ENCODE data around the gene PPP4R2.

Gene PPP4R2

GRCh38 chr3:73084170-73084569 lies 87.6 kb downstream of the PPP4R2 start:
- no peak for TF ChIP-seq CTCF (IDR thresholded peaks at IDR 0.05; ENCODE audit: low read depth, low read length, missing control alignments)
- DNase-seq (ENCODE audit: extremely low read depth, low read depth) = no peak
- no peak overlapping the region for H3K4me3 ChIP-seq (replicated peaks; ENCODE audit: low read depth, low read length)

- peak; percentile 64 for TF ChIP-seq CTCF (IDR thresholded peaks at IDR 0.05; ENCODE audit: low read depth, low read length, missing control alignments)
- peak; percentile 22 for DNase-seq (ENCODE audit: extremely low read depth, low read depth)
- H3K4me3 ChIP-seq (replicated peaks; ENCODE audit: low read depth, low read length) = no peak overlapping the region
Measured at GRCh38 chr3:73086071-73086494, 89.5 kb downstream of the PPP4R2 start.

- H3K4me3 ChIP-seq (replicated peaks; ENCODE audit: low read depth, low read length) = no peak overlapping the region
- peak; percentile 20 for DNase-seq (ENCODE audit: extremely low read depth, low read depth)
- TF ChIP-seq CTCF (IDR thresholded peaks at IDR 0.05; ENCODE audit: low read depth, low read length, missing control alignments) = no peak
Measured at GRCh38 chr3:73094129-73094528, 97.5 kb downstream of the PPP4R2 start.

GRCh38 chr3:73094951-73095350 lies 98.3 kb downstream of the PPP4R2 start:
- TF ChIP-seq CTCF (IDR thresholded peaks at IDR 0.05; ENCODE audit: low read depth, low read length, missing control alignments) = no peak
- no peak overlapping the region for H3K4me3 ChIP-seq (replicated peaks; ENCODE audit: low read depth, low read length)
- DNase-seq (ENCODE audit: extremely low read depth, low read depth) = no peak

- no peak for DNase-seq (ENCODE audit: extremely low read depth, low read depth)
- no peak for TF ChIP-seq CTCF (IDR thresholded peaks at IDR 0.05; ENCODE audit: low read depth, low read length, missing control alignments)
- H3K4me3 ChIP-seq (replicated peaks; ENCODE audit: low read depth, low read length) = no peak overlapping the region
Measured at GRCh38 chr3:73096169-73096568, 99.6 kb downstream of the PPP4R2 start.

GRCh38 chr3:73098026-73098425 lies 101.4 kb downstream of the PPP4R2 start:
- DNase-seq (ENCODE audit: extremely low read depth, low read depth) = no peak
- TF ChIP-seq CTCF (IDR thresholded peaks at IDR 0.05; ENCODE audit: low read depth, low read length, missing control alignments) = no peak
- no peak overlapping the region for H3K4me3 ChIP-seq (replicated peaks; ENCODE audit: low read depth, low read length)

GRCh38 chr3:73098873-73099272 lies 102.3 kb downstream of the PPP4R2 start:
- TF ChIP-seq CTCF (IDR thresholded peaks at IDR 0.05; ENCODE audit: low read depth, low read length, missing control alignments) = no peak
- H3K4me3 ChIP-seq (replicated peaks; ENCODE audit: low read depth, low read length) = no peak overlapping the region
- DNase-seq (ENCODE audit: extremely low read depth, low read depth) = no peak

Measured in HFF-Myc (cell line).